GM23338 (cell line): ENCODE data around the gene APOOL.
A peak's percentile ranks its signal among the peaks of the same experiment; 100 is the strongest.

Experiments used
- CREB1 ChIP-seq: fragments of 250-450 bp; sonication (Bioruptor Pico); IDR thresholded peaks from 2 replicates; pipeline ENCODE4 v1.5.0; 2020; ENCODE audit warnings: low read depth, mild to moderate bottlenecking, moderate library complexity
- CTCF ChIP-seq, 2 experiments: fragments of 200-600 bp in 1 of 2; sonication (generic) in 1 of 2; conservative IDR thresholded peaks; 2 replicates each; pipeline versions ENCODE4 v1.5.1 to v1.6.1; 2016 to 2017; ENCODE audit warnings: antibody characterized with exemption in 2 of 2, low read depth in 2 of 2, mild to moderate bottlenecking in 2 of 2, moderate library complexity in 1 of 2
- ETS1 ChIP-seq: IDR thresholded peaks from 2 replicates; pipeline ENCODE4 v1.6.1; 2016; ENCODE audit warnings: antibody characterized with exemption
- EZH2 ChIP-seq: fragments of 200-600 bp; sonication (generic); IDR thresholded peaks from one replicate; pipeline ENCODE4 v1.8.0; 2017; ENCODE audit warnings: antibody characterized with exemption, mild to moderate bottlenecking, low read depth; ENCODE audit not compliant: unreplicated experiment
- EZH2phosphoT487 ChIP-seq: fragments of 200-600 bp; sonication (generic); IDR thresholded peaks from one replicate; pipeline ENCODE4 v1.8.1; 2018; ENCODE audit warnings: antibody characterized with exemption; ENCODE audit not compliant: unreplicated experiment
- JUNB ChIP-seq: IDR thresholded peaks from one replicate; pipeline ENCODE4 v1.6.1; 2016; ENCODE audit warnings: antibody characterized with exemption; ENCODE audit not compliant: unreplicated experiment
- POLR2AphosphoS5 ChIP-seq: IDR thresholded peaks from 2 replicates; pipeline ENCODE4 v1.6.1; 2016; ENCODE audit warnings: antibody characterized with exemption, low read depth
- STAT1 ChIP-seq: IDR thresholded peaks from one replicate; pipeline ENCODE4 v1.6.1; 2016; ENCODE audit warnings: antibody characterized with exemption; ENCODE audit not compliant: unreplicated experiment
- TF ChIP-seq, protein P1 (sequence below): IDR thresholded peaks from one replicate; pipeline ENCODE4 v1.6.1; 2018; ENCODE audit warnings: antibody characterized with exemption; ENCODE audit not compliant: unreplicated experiment

- TF ChIP-seq CTCF (conservative IDR thresholded peaks at IDR 0.05; ENCODE audit: low read depth in 2 of 2) (peak in 1 of 2 experiments; percentile 23; a peak in 1 of 4 replicates), EZH2 (no peak), POLR2AphosphoS5 (no peak), EZH2phosphoT487 (no peak), JUNB (no peak), STAT1 (no peak), ETS1 (no peak), CREB1 (CRISPR knock-in tag) (no peak)
- TF ChIP-seq, protein P1, sequence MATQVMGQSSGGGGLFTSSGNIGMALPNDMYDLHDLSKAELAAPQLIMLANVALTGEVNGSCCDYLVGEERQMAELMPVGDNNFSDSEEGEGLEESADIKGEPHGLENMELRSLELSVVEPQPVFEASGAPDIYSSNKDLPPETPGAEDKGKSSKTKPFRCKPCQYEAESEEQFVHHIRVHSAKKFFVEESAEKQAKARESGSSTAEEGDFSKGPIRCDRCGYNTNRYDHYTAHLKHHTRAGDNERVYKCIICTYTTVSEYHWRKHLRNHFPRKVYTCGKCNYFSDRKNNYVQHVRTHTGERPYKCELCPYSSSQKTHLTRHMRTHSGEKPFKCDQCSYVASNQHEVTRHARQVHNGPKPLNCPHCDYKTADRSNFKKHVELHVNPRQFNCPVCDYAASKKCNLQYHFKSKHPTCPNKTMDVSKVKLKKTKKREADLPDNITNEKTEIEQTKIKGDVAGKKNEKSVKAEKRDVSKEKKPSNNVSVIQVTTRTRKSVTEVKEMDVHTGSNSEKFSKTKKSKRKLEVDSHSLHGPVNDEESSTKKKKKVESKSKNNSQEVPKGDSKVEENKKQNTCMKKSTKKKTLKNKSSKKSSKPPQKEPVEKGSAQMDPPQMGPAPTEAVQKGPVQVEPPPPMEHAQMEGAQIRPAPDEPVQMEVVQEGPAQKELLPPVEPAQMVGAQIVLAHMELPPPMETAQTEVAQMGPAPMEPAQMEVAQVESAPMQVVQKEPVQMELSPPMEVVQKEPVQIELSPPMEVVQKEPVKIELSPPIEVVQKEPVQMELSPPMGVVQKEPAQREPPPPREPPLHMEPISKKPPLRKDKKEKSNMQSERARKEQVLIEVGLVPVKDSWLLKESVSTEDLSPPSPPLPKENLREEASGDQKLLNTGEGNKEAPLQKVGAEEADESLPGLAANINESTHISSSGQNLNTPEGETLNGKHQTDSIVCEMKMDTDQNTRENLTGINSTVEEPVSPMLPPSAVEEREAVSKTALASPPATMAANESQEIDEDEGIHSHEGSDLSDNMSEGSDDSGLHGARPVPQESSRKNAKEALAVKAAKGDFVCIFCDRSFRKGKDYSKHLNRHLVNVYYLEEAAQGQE, result no peak
Observed at GRCh38 chrX:85052636-85053343, 49.1 kb downstream of the APOOL start.
